Stimulated activated CD4-positive, alpha-beta T cell treated with anti-CD3 and anti-CD28 coated beads, Interleukin-15, amount 100 ng/mL, for 48 hours (primary cell): ENCODE results near the gene GPC3.

Experiments used
- DNase-seq, 2 donors: peaks; one replicate each; pipeline ENCODE4 v3.0.0-alpha.2; 2020; ENCODE audit warnings: low read depth in 2 of 2

The GPC3 gene

DNA sequence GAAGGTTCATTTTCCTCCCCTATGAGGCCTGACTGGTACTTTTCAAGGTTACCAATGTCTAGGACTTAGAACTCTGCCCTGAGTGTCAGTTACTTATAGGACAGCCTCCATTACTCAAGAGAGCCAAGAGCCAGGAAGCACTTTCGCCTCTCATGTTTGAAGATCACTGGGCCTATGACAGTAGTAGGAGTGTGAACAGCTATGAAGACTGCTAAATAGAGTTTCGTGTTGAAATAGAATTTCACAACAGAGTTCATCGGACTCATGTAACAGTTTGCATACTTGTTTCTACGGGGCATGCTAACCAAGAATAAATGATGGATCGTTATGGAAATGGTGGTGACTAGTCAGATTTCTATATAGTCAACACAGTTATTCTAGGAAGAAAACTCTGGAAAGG is 472.3 kb downstream of the GPC3 start:
- DNase-seq, result no peak

DNA sequence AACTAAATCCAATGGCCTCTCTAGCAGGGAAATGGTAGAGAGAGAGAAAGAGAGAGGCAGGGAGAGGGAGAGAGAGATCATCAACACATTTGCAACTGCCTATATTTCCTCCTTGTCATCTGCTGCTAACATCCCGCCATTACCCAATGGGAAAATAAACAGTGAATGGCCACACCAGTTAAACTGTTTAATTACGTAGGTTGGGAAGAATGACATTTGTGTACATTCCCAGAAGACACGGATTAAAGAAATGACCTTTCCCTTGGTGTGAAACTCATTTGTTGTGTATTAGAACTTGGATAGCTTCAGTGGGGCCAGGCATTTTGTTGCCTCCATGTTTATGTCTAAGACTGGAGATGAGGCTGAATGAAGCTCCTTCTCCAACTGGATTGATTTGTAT is 474.4 kb downstream of the GPC3 start:
- DNase-seq, result no peak

DNA sequence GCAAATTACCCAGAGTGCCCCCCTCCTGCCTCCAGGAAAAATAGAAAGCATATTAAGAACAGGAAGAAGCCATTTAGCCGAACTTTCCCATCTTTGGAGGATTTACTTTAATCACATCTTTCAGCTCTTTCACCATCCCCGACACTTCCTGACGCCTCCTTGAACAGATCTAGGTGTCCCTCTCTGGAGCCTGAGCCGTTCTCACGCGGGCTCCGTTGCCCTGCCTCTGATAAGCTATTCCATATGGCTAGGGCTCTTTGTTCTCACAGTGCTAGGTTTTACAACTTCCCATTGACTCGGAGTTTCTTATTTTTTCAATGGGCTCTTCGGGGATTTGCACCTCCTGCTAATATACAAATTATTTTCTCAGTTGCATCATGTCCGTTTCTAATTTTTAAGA is 488.0 kb downstream of the GPC3 start:
- no peak for DNase-seq

DNA sequence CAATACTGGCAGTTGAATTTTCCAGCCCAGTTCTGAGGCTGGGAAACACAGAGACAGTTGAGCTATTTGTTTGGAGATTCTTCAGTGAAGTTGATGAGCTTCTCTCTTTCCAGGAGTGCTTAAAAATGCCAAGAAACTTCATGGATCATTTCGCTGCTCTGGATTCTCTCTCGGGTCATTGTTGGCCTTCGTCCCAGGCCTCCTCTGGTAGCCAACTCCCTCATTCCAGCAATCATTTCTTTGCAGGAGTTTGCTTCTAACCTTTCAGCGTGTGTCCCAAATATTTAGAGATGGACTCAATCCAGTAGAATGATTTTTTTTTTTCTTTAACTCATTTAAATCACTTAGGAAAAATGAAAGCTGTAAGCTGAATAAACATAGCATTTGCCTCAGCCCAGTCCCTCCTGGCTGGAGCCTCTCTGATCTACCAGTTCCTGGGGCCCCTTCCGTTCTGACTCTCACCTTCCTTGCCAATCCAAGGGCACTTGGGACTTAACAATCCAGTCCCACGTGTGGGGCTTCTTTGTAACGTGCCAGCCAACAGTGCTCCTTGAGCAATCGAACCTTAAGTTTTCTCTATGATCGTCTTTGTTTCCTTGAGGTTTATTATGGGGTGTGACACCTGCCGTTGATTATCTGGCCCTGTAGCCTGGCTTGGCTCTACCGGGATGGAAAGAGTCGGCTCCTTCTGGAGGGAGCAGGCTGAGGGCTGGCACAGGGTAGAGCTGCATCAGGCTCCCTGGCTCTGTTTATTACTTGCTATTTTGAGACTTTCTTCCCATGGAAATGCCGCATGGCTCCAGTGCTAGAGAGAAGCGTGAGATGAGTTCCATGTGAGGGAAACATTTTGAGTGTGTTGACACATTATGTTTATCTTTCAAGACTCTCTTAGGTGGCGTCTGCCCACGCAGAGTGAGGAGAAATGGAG is 489.7 kb downstream of the GPC3 start:
- DNase-seq, result no peak

DNA sequence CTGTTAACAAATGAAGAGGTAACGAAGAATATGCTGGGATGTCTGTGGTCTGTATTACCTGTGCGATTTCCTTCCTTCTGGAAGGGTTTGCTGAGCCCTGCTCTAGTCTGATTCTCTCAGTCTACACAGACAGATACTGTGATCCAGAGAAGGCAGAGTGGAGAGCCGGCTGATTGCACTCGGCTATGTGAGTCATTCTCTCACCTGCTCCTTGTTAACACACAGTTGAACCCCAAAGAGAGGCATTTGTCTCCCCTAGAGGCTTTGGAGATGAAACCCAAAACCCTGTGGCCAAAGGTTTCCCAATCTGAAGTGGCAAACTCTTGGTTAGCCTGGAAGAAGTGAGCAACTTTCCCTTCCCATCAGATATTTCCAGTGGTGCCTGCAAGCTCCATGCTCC is 492.0 kb downstream of the GPC3 start:
- DNase-seq, result no peak

DNA sequence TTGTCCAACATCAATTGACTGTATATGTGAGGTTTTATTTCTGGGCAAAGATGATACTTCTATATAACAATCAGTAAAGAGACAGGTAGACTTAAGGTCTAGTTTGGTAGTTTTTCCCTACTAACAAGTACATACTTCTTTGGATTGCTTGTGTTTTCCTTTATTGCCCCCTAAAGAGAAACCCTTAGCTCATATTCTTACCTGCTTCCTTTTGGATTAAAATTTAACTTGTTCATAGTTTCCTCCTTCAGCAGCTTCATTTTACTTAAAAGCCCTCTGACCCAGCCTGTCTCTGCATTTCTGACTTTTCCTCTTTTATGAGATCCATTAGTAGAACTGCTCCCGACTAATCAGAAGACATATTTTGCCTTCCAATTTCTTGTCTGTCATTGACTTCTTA is 494.4 kb downstream of the GPC3 start:
- no peak for DNase-seq
